GM19467 (cell line): ENCODE measurements around the gene FNDC10.
"Not testable (repeated sequence)": the region's sequence is repeated elsewhere in the genome, so short reads cannot be mapped to it uniquely, and the experiment has no call there.

ENCODE experiments used
- ATAC-seq: cut with Tn5 transposase; IDR thresholded peaks from one replicate; pipeline ENCODE4 v1.9.1; 2021; ENCODE audit warnings: mild to moderate bottlenecking, moderate library complexity; ENCODE audit not compliant: unreplicated experiment

Gene FNDC10

GRCh38 chr1:1599030-1599934, 653 bp downstream of the FNDC10 start:
- no peak for ATAC-seq

- no peak for ATAC-seq
These were observed 1.3 kb downstream of the FNDC10 start for GRCh38 chr1:1598720-1599029.

- no peak for ATAC-seq
These were observed 1.8 kb downstream of the FNDC10 start for GRCh38 chr1:1598051-1598719.

- ATAC-seq = no peak
These were observed 2.5 kb downstream of the FNDC10 start for GRCh38 chr1:1597275-1597930.

- ATAC-seq = no peak
These were observed 3.3 kb downstream of the FNDC10 start for GRCh38 chr1:1596493-1597274.

GRCh38 chr1:1595341-1595740, 4.6 kb downstream of the FNDC10 start:
- not testable (repeated sequence) for ATAC-seq

- ATAC-seq = no peak
These were observed 5.2 kb downstream of the FNDC10 start for GRCh38 chr1:1594602-1595260.

- ATAC-seq = no peak
These were observed 5.9 kb downstream of the FNDC10 start for GRCh38 chr1:1593834-1594601.

- ATAC-seq = no peak
These were observed 8.5 kb downstream of the FNDC10 start for GRCh38 chr1:1591452-1591851.

GRCh38 chr1:1583347-1584010, 16.5 kb downstream of the FNDC10 start:
- no peak for ATAC-seq

- ATAC-seq = no peak
These were observed 17.2 kb downstream of the FNDC10 start for GRCh38 chr1:1582585-1583346.

GRCh38 chr1:1578371-1578940, 21.5 kb downstream of the FNDC10 start:
- no peak for ATAC-seq

GRCh38 chr1:1577367-1578011, 22.4 kb downstream of the FNDC10 start:
- ATAC-seq = no peak

GRCh38 chr1:1574721-1575537, 25.0 kb downstream of the FNDC10 start, which contains the start of gene SSU72:
Gene SSU72 (minus strand): TSS chr1:1574863. CDS start chr1:1574557, 306 bp downstream.
- peak; percentile 78 for ATAC-seq

- ATAC-seq = peak; percentile 53
These were observed 25.9 kb downstream of the FNDC10 start for GRCh38 chr1:1573843-1574720.

GRCh38 chr1:1569341-1569740, 30.6 kb downstream of the FNDC10 start:
- no peak for ATAC-seq
